ENCODE results near the gene CHST3.

DNA sequence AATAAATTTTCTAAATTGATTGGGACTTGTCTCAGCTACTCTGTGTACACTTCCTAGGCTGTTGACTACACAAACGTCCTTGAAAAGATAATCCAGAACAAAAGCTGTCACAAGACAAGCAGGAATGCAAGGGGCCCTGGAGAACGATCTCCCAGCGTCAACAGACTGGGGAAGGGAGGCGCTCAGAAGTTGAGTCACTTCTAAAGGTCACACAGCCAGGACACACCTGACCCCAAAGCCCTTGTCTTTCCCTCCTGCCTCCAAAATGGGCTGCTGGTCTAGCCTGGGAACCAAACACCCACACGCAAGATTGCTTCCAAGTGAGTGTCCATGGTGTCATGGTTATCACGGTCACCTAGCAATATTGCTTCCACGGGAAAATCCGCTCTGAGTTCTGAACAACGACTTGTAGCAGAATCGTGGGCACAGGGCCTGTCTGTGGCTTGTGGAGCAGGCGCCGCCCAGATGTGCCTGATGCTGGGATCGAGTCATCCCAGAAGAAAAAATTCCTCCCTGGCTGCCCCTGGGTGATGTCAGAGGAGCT is 74.3 kb downstream of the CHST3 start:
- TF ChIP-seq, protein P1, sequence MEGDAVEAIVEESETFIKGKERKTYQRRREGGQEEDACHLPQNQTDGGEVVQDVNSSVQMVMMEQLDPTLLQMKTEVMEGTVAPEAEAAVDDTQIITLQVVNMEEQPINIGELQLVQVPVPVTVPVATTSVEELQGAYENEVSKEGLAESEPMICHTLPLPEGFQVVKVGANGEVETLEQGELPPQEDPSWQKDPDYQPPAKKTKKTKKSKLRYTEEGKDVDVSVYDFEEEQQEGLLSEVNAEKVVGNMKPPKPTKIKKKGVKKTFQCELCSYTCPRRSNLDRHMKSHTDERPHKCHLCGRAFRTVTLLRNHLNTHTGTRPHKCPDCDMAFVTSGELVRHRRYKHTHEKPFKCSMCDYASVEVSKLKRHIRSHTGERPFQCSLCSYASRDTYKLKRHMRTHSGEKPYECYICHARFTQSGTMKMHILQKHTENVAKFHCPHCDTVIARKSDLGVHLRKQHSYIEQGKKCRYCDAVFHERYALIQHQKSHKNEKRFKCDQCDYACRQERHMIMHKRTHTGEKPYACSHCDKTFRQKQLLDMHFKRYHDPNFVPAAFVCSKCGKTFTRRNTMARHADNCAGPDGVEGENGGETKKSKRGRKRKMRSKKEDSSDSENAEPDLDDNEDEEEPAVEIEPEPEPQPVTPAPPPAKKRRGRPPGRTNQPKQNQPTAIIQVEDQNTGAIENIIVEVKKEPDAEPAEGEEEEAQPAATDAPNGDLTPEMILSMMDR (IDR thresholded peaks at IDR 0.05; ENCODE audit: insufficient read depth, low read length, poor library complexity, severe bottlenecking) = no peak
- no peak for TF ChIP-seq EZH2phosphoT487 (conservative IDR thresholded peaks at IDR 0.05; ENCODE audit: low read length)
